CD4-positive, alpha-beta T cell treated with Interleukin-21 for 1 hour (primary cell): ENCODE measurements around the gene SHROOM3.

ENCODE experiments used
- DNase-seq: peaks from one replicate; pipeline ENCODE4 v3.0.0-alpha.2; 2020

SHROOM3 gene

DNA sequence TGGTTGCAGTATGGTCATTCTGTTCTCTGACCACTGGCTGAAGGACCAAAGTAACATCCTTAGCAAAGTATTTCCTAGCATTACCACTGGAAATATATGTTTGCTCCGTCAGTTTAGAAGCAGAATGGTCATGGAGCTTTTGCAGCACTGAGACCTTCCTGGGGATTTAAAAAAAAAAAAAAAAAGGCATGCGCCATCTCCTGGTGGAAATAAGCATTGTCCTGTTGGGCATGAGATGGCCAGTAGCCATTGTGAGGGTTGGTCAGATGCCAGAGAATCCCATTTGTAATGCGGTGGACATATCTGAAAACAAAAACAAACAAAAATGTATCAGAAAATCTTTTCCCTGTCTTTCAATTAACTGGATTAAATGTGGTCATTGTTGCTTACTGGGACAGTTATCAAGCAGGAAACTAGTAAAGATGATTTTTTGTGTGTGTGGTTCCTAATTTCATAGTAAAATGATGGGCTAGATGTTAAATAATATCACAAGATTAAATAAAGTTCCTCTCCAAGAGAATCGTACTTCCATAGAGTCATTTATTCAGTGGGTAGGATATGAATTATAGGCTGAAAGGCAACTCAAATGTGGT, 323.4 kb downstream of the SHROOM3 start:
- DNase-seq: no peak

- no peak for DNase-seq
These were observed 324.0 kb downstream of the SHROOM3 start for GRCh38 chr4:76758996-76759395.

GRCh38 chr4:76760193-76760592, 325.2 kb downstream of the SHROOM3 start:
- DNase-seq: no peak

- no peak for DNase-seq
These were observed 327.4 kb downstream of the SHROOM3 start for GRCh38 chr4:76762137-76763130.

- no peak for DNase-seq
These were observed 329.2 kb downstream of the SHROOM3 start for GRCh38 chr4:76764251-76764650.

- DNase-seq: no peak
These were observed 330.6 kb downstream of the SHROOM3 start for GRCh38 chr4:76765473-76766183.

GRCh38 chr4:76767983-76768382, 333.0 kb downstream of the SHROOM3 start:
- DNase-seq: no peak

GRCh38 chr4:76772498-76773106, 337.6 kb downstream of the SHROOM3 start:
- no peak for DNase-seq

GRCh38 chr4:76773766-76774165, 338.7 kb downstream of the SHROOM3 start:
- DNase-seq: no peak

DNA sequence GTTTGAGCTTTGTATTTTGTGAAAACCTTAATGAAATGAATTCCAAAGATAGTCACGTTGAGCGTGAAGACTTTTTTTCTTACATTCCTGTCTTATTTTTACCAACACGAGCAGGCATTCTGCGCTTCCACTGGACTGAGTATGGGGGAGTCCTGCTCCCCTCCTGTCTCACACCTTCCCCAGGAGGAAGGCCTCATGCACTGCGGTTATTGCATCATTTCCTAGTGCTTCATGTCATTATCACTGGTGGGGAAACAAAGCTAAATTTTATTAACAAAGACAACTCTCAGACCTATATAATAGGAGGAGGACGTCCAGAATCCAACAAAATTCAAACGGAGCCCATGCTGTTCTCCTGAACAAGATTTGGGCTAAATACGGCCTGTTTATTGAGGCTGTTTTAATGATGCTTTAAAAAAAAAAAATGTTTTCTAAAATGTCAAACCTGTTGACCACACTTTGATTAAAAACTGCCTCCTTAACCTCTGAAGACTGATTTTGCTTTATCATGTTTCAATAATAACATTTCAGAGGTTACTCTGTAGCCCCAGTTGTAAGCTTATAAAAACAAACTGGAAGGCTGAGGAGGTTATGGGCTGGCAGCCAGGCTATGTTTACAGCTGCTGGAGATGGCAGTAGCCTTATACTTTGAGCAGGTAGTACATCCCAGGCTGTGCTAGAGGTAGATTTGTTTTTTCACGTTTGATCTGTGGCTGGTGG, 344.9 kb downstream of the SHROOM3 start:
- DNase-seq: no peak

GRCh38 chr4:76780781-76781697, 346.0 kb downstream of the SHROOM3 start:
- DNase-seq: no peak

- DNase-seq: no peak
These were observed 346.9 kb downstream of the SHROOM3 start for GRCh38 chr4:76781698-76782595.

DNA sequence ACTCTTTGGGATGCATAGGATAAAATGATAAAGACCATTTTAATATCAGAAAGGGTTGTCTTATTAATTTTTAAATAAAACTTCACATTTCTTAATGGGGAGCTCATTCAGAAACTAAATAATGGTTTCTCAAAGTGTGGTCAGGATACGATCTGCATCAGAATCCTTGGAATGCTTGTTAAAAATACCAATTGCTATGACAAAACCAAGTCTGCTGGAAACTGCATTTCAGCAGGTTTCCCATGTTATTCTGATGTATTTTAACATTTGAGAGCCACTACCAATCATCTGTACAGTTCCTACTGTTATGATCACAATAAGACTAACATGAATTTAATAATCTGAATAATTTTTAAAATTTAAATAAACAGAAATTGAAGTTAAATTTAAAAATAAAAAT, 347.8 kb downstream of the SHROOM3 start:
- no peak for DNase-seq

- DNase-seq: no peak
These were observed 348.8 kb downstream of the SHROOM3 start for GRCh38 chr4:76783836-76784235.

DNA sequence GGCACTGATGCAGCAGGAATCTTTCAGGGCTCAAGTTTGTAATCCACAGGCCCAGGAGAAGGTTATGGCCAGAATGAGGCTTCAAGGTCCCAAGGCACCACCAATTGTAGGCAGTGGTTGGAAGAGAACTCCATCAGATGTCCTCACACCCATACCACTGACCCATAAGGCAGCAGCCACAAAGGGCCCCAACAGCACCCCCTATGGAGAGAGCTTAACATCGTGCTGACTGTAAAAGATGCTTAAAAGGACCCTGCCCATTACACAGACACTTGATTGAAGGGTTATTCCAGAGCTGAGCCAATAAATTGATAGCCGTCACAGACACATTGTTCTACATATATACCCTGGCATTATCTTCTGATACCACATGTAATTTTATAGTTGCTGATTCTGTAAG, 349.2 kb downstream of the SHROOM3 start:
- no peak for DNase-seq

DNA sequence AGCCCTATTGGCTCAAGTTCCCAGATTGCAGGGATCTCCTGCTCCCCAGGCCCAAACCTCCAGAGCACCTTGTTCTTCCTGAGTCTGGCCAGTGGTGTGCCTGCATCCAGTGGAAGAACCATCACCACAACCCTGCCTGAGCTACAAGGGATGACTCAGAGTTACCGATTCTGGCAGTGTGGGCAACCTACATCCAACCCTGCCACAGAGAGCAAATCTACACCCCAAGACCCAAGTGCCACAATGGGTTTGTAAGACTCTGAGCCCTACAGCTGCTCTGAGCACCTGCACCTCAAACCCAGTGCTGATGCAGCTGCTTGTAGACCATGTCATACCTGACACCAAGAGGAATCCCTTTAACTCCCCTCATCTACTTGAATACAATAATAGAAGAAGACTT, 352.9 kb downstream of the SHROOM3 start:
- no peak for DNase-seq

GRCh38 chr4:76790377-76790776, 355.3 kb downstream of the SHROOM3 start:
- DNase-seq: no peak

GRCh38 chr4:76791479-76791878, 356.4 kb downstream of the SHROOM3 start:
- no peak for DNase-seq

DNA sequence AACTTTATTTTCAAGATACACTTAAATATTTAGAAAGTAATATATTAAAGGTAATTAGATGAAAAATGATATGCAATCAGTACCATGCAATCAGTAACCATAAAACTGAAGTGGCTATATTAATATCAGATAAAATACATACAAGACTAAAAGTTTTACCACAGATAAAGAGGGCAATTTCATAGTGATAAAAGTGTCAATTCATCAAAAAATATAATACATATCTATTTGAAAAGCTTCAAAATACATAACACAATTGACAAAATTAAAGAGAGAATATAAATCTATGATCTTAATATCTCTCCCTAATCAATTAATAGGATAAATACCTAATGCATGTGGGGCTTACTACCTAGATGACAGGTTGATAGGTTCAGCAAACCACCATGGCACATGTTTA, 357.4 kb downstream of the SHROOM3 start:
- DNase-seq: no peak

GRCh38 chr4:76795243-76795642, 360.2 kb downstream of the SHROOM3 start:
- no peak for DNase-seq
